ENCODE data around the gene PLA2G4A. TPM values are rescaled to one million over a fixed set of nuclear protein-coding genes. Genes with fewer than 3 reads are reported as not detected.

The PLA2G4A gene
- total RNA-seq, 1 experiment from 2014 or later: 0.39 TPM

DNA sequence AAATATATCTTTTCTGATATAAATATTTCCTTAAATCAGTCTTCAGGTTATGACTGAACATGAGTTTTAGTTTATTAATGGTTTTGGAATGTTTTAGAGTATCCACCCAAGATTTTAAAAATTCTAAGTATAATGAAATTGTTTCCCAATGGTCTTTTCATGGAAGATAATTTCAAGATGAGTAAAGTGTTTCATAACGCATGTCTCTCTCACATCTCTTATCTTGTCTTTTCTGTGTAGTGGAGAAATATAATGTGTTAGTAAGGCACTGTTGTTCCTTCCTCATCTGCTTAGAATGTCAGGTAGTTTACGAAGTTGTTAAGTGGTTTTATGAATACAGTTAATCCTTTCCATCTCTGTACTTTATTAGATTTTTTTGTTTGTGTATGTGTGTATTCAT, 49.6 kb downstream of the PLA2G4A start:
- Histone ChIP-seq H3K4me2 (ENCODE audit: insufficient read depth, insufficient read length, low read length) (no peak overlapping the region), H2BK120ac (ENCODE audit: low read depth, low read length, poor library complexity, severe bottlenecking) (no peak overlapping the region), H3K79me2 (ENCODE audit: insufficient read depth, low read length) (no peaks in the 10 kb centered on the region), H3K23me2 (ENCODE audit: insufficient read length, low read depth, low read length, poor library complexity, severe bottlenecking) (no peaks in the 10 kb centered on the region), H3K14ac (ENCODE audit: insufficient read depth, low read length) (no peak overlapping the region), H2BK12ac (ENCODE audit: insufficient read length, low read depth, low read length) (no peak overlapping the region), H4K20me1 (ENCODE audit: control insufficient read depth, insufficient read depth, insufficient read length) (no peaks in the 10 kb centered on the region), H2AFZ (ENCODE audit: low read length) (no peak overlapping the region), H4K8ac (replicated peaks; ENCODE audit: insufficient read length, low read depth, low read length) (no peak overlapping the region), H4K91ac (ENCODE audit: insufficient read length, low read depth, low read length) (no peak overlapping the region), H3K9me3 (ENCODE audit: control insufficient read depth, low read depth, low read length) (no peaks in the 10 kb centered on the region), H3K9ac (ENCODE audit: extremely low read depth, insufficient read length, low read length) (no peak overlapping the region), H2BK20ac (ENCODE audit: low read depth, low read length, poor library complexity, severe bottlenecking) (no peak overlapping the region), H3K79me1 (ENCODE audit: insufficient read depth, low read depth, low read length, poor library complexity, severe bottlenecking) (no peaks in the 10 kb centered on the region), H2BK5ac (ENCODE audit: insufficient read length, low read length) (no peak overlapping the region), H3K23ac (ENCODE audit: insufficient read length, low read depth, low read length) (no peak overlapping the region), H3K4ac (ENCODE audit: low read depth, low read length) (no peak overlapping the region), H2AK5ac (ENCODE audit: insufficient read length, low read length) (no peak overlapping the region), H2BK15ac (ENCODE audit: low read depth, low read length) (no peak overlapping the region), H3K56ac (ENCODE audit: insufficient read length, low read depth, low read length) (no peak overlapping the region), H3T11ph (ENCODE audit: low read length) (no peak overlapping the region), H3K18ac (ENCODE audit: insufficient read length, low read depth, low read length) (no peak overlapping the region), H3K27ac (ENCODE audit: insufficient read length, low read depth, low read length) (no peak overlapping the region), H4K5ac (ENCODE audit: insufficient read length, low read depth, low read length) (no peak overlapping the region), H3K4me1 (ENCODE audit: insufficient read depth, low read length) (peaks cover 2% of the 10 kb centered on the region; the same call in 1 of the 2 replicates), H3K27me3 (ENCODE audit: insufficient read depth, low read length) (no peaks in the 10 kb centered on the region)
- no peaks in the 10 kb centered on the region for H3K36me3 Mint-ChIP-seq (ENCODE audit: insufficient read depth in 1 of 3, low read depth in 3 of 3)
- no peaks in the 10 kb centered on the region for H3K9me3 Mint-ChIP-seq
- TF ChIP-seq, protein P1, sequence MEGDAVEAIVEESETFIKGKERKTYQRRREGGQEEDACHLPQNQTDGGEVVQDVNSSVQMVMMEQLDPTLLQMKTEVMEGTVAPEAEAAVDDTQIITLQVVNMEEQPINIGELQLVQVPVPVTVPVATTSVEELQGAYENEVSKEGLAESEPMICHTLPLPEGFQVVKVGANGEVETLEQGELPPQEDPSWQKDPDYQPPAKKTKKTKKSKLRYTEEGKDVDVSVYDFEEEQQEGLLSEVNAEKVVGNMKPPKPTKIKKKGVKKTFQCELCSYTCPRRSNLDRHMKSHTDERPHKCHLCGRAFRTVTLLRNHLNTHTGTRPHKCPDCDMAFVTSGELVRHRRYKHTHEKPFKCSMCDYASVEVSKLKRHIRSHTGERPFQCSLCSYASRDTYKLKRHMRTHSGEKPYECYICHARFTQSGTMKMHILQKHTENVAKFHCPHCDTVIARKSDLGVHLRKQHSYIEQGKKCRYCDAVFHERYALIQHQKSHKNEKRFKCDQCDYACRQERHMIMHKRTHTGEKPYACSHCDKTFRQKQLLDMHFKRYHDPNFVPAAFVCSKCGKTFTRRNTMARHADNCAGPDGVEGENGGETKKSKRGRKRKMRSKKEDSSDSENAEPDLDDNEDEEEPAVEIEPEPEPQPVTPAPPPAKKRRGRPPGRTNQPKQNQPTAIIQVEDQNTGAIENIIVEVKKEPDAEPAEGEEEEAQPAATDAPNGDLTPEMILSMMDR (conservative IDR thresholded peaks at IDR 0.05): no peak
- WGBS (ENCODE audit: extremely low coverage, insufficient read length, low lambda C conversion rate): no CpG with 5 or more reads among the region's 2 CpGs
- H3K4me3 Mint-ChIP-seq: no peak overlapping the region
- H3K4me1 Mint-ChIP-seq: peaks cover 18 to 24% of the 10 kb centered on the region in 2 experiments
- H3K27ac Mint-ChIP-seq: no peak overlapping the region
- no peak for DNase-seq
- H3K27me3 Mint-ChIP-seq (ENCODE audit: low read depth): no peaks in the 10 kb centered on the region
